Sigmoid colon (tissue), 3 donors: ENCODE results near the gene COX5B.
"Not testable (repeated sequence)": the region's sequence is repeated elsewhere in the genome, so short reads cannot be mapped to it uniquely, and the experiment has no call there.

Experiments
- CTCF ChIP-seq, 4 experiments: fragments of 450-650 bp in 3 of 4; fragments of 200-600 bp in 1 of 4; IDR thresholded peaks; one replicate each; pipeline ENCODE4 v1.5.1; 2016 to 2019; ENCODE audit warnings: antibody characterized with exemption in 4 of 4, mild to moderate bottlenecking in 3 of 4, moderate library complexity in 2 of 4
- POLR2A ChIP-seq, 2 donors: fragments of 450-650 bp; IDR thresholded peaks; one replicate each; pipeline ENCODE4 v1.6.1; 2016; ENCODE audit warnings: antibody characterized with exemption in 2 of 2, mild to moderate bottlenecking in 2 of 2, moderate library complexity in 2 of 2

- TF ChIP-seq CTCF, POLR2A (IDR thresholded peaks at IDR 0.05): not testable (repeated sequence)
Observed at GRCh38 chr2:97620492-97620891, 25.4 kb upstream of the COX5B start.
